ENCODE data around the gene JMJD7. TPM values are rescaled to one million over a fixed set of nuclear protein-coding genes. Genes with fewer than 3 reads are reported as not detected.

JMJD7 gene
- total RNA-seq, 4 donors from 2014 or later, result 20.4 to 36.9 (median 30.5) TPM

GRCh38 chr15:41836073-41836472, 8.2 kb downstream of the JMJD7 start:
- intact Hi-C loops (cut with DNase I), result no loop called here
- 73% methylated on average over 2 of the region's 6 CpGs; no CpG with 5 or more reads in 1 of the 2 donors for WGBS, 2 donors
- DNase-seq, result no peak
- Histone ChIP-seq H3K27ac (peak overlapping the region in 3 of 4 donors; percentile 85 to 92 (median 85)), H3K4me3 (no peak overlapping the region), H3K9me3 (no peaks in the 10 kb centered on the region), H3K4me1 (peaks cover 37 to 99% (median 52%) of the 10 kb centered on the region in 3 donors), H3K27me3 (no peaks in the 10 kb centered on the region), H3K36me3 (peaks cover 4 to 73% (median 16%) of the 10 kb centered on the region in 3 donors)
- TF ChIP-seq, protein P1, sequence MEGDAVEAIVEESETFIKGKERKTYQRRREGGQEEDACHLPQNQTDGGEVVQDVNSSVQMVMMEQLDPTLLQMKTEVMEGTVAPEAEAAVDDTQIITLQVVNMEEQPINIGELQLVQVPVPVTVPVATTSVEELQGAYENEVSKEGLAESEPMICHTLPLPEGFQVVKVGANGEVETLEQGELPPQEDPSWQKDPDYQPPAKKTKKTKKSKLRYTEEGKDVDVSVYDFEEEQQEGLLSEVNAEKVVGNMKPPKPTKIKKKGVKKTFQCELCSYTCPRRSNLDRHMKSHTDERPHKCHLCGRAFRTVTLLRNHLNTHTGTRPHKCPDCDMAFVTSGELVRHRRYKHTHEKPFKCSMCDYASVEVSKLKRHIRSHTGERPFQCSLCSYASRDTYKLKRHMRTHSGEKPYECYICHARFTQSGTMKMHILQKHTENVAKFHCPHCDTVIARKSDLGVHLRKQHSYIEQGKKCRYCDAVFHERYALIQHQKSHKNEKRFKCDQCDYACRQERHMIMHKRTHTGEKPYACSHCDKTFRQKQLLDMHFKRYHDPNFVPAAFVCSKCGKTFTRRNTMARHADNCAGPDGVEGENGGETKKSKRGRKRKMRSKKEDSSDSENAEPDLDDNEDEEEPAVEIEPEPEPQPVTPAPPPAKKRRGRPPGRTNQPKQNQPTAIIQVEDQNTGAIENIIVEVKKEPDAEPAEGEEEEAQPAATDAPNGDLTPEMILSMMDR (IDR thresholded peaks at IDR 0.05), result no peak
- no peak for TF ChIP-seq POLR2A (IDR thresholded peaks at IDR 0.05)

- H3K27me3 ChIP-seq, result no peaks in the 10 kb centered on the region
- H3K36me3 ChIP-seq, result peaks cover 4 to 73% (median 21%) of the 10 kb centered on the region in 3 donors
- intact Hi-C loops (cut with DNase I), result no loop called here
- H3K27ac ChIP-seq, result peak overlapping the region; percentile 9 to 92 (median 85)
- no peak for TF ChIP-seq POLR2A (IDR thresholded peaks at IDR 0.05)
- TF ChIP-seq, protein P1 (IDR thresholded peaks at IDR 0.05), result no peak
- peaks cover 38 to 99% (median 45%) of the 10 kb centered on the region in 3 donors for H3K4me1 ChIP-seq
- 60 to 75% methylated on average over 1 to 7 of the region's 23 CpGs for WGBS, 2 donors
- no peaks in the 10 kb centered on the region for H3K9me3 ChIP-seq
- DNase-seq, result no peak
- H3K4me3 ChIP-seq, result no peak overlapping the region
These were observed 9.0 kb downstream of the JMJD7 start for GRCh38 chr15:41836713-41837454.

DNA sequence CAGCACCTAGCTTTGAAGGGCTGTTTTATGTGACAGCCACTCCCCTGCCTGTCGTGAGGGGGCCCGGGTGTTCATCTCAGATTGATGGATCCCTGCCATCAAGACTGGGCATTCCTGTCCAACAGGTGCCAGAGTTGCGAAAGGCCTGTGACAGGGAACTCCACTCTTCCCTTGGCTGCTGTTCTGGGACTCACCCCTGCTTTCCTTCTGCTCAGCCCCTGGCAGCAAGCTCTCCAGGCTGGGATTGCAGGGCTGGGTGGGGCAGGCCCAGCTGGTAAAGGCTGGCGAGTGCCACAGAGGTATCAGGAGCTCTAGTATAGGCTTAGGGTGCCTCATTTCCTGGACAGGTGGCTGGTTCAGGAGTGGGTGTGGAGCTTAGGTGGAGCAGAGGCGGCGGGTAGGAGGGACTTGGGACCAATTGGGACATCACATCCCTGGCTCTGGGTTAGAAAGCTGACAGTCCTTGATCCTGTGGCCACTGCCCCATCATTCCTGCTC, 10.6 kb downstream of the JMJD7 start, which contains the start of gene PLA2G4B:
PLA2G4B (plus strand) TSS at position 448 of the 498 bp plus-strand sequence. CDS start 67 bp downstream, outside the sequence.
- H3K4me3 ChIP-seq, result peak within 1 kb of the TSS; percentile 6 to 40 (median 26)
- no peaks in the 10 kb centered on the region for H3K27me3 ChIP-seq
- TF ChIP-seq, protein P1 (IDR thresholded peaks at IDR 0.05), result peak in 1 of 6 experiments; percentile 11
- no peak for TF ChIP-seq POLR2A (IDR thresholded peaks at IDR 0.05)
- intact Hi-C loops (cut with DNase I), result no loop called here
- peaks cover 0 to 81% (median 21%) of the 10 kb centered on the region in 3 donors for H3K36me3 ChIP-seq
- no peak for DNase-seq
- peaks cover 31 to 86% (median 35%) of the 10 kb centered on the region in 3 donors for H3K4me1 ChIP-seq
- 20% methylated on average over 1 of the region's 6 CpGs; no CpG with 5 or more reads in 1 of the 2 donors for WGBS, 2 donors
- H3K9me3 ChIP-seq, result no peaks in the 10 kb centered on the region
- peak within 1 kb of the TSS; percentile 76 to 92 (median 88) for H3K27ac ChIP-seq

GRCh38 chr15:41839781-41840491, 12.0 kb downstream of the JMJD7 start:
- Histone ChIP-seq H3K9me3 (no peaks in the 10 kb centered on the region), H3K27me3 (no peaks in the 10 kb centered on the region), H3K27ac (peak overlapping the region; percentile 76 to 92 (median 88)), H3K4me1 (peaks cover 27 to 71% (median 29%) of the 10 kb centered on the region in 3 donors), H3K4me3 (peak overlapping the region; percentile 6 to 40 (median 26)), H3K36me3 (peaks cover 9 to 85% (median 29%) of the 10 kb centered on the region in 3 donors)
- DNase-seq, result no peak
- TF ChIP-seq POLR2A (IDR thresholded peaks at IDR 0.05), result no peak
- TF ChIP-seq, protein P1 (IDR thresholded peaks at IDR 0.05), result no peak
- intact Hi-C loops (cut with DNase I), result no loop called here
- WGBS, 2 donors, result 30 to 44% methylated on average over 2 to 6 of the region's 16 CpGs
